Stimulated activated CD8-positive, alpha-beta memory T cell treated with anti-CD3 and anti-CD28 coated beads, Interleukin-4, amount 100 ng/mL, for 24 hours (primary cell): ENCODE results near the gene OR6T1.

Experiments
- DNase-seq: peaks from one replicate; pipeline ENCODE4 v3.0.0-alpha.2; 2020; ENCODE audit warnings: low read depth

Gene OR6T1

DNA sequence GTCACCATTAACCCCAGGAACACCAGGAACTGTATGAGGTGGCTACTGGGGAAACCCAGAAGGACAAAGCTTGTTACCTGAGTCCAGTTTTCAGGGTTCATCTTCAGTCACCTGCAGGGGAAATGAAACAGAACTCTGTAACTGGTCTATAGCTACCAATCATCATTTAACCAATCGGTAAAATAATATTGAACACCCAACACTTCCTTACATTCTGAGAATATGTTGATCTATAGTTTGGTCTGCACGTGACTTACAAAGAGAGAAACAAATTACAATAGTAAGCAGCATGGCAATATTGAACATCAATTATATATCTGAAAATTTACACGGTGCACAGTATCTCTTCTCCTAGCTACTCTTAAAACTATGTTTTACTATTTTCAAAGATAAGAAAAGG lies at the start of gene OR6T1:
OR6T1 (minus strand) TSS at position 101 of the 400 bp plus-strand sequence; CDS start at position 101, 0 bp downstream.
- DNase-seq: no peak

GRCh38 chr11:123979311-123979710 lies 35.7 kb upstream of the OR6T1 start:
- no peak for DNase-seq

GRCh38 chr11:123977731-123978347 lies 34.2 kb upstream of the OR6T1 start, which contains the start of gene OR10S1:
Gene OR10S1, minus strand, starts transcription at chr11:123977781. Its CDS starts 117 bp downstream, at chr11:123977664.
- no peak for DNase-seq

GRCh38 chr11:123976770-123977560 lies 33.3 kb upstream of the OR6T1 start:
- no peak for DNase-seq

DNA sequence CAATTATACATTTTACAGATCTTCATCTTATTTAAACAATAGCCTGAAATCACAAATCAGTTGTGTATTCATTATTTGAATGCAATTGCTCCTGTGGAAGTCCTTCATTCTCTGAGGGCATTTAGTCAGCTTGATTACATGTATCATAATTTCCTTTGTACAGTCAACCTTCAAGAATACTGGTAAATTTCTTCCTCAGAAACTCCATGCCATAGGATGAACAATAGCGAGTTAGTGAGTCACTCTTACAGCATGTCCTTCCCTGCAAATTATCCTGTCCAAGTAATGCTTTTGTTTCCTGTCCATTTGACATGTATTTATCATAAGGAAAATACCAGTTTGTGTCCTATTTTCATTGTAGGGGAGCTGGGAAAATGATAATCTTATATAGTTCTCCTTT lies 30.2 kb upstream of the OR6T1 start:
- DNase-seq: no peak

GRCh38 chr11:123956752-123957151 lies 13.1 kb upstream of the OR6T1 start:
- no peak for DNase-seq

DNA sequence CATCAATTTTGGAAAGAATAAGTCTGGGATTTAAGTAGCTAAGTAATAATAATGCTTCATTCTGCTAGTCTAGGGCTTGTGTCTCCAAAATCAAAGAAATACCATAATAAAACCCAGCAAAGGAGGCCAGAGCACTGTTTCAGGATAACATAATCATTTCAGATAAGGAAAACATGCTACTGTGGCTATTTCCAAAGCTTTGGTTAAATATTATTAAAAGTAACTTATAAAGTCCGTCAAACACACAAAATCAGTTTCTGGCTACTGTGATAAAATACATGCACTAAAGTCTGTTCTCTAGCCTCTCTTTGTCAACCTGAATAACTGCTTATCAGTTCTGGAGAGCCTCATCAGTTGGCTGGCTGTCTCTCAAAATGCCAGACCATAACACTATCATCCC lies 1.5 kb upstream of the OR6T1 start:
- DNase-seq: no peak

- DNase-seq: no peak
Measured at GRCh38 chr11:123942413-123942812, 1.2 kb downstream of the OR6T1 start.

- no peak for DNase-seq
Measured at GRCh38 chr11:123939317-123939716, 4.3 kb downstream of the OR6T1 start, which contains the start of gene OR4D5. Gene OR4D5, plus strand, starts transcription at chr11:123939617. Its CDS starts 0 bp downstream, at chr11:123939617.

DNA sequence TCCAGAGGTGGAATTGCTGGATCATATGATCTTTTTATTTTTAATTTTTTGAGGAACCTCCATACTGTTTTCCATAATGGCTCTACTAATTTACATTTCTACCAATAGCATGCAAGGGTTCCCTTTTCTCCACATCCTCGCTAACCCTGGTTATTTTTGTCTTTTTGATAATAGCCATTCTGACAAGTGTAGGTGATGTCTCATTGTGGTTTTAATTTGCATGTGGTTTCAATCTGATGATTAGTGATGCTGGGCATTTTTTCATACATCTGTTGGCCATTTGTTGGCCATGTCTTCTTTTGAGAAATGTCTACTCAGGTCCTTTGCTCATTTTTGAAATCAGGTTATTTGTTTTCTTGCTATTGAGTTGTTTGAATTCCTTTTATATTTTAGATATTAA lies 19.6 kb downstream of the OR6T1 start:
- DNase-seq: no peak

DNA sequence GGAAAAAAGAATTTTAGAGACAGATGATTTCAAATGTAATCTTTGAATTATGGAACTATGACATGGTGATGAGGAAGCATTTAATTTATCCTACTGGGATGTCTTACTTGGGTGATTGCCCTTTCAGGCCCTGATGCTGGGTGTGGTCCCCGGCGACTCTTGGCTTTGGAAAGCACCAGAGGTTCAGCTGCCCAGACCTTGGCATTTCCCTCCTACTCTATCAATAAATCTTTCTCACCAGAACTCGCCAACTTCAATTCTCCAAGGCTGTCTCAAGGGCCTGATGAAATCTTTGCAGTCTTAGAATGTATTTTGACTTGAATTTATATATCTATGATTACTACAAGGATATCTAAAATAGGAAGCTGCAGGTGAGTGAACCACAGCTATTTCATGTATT lies 22.7 kb downstream of the OR6T1 start:
- DNase-seq: no peak

GRCh38 chr11:123905826-123906225 lies 37.8 kb downstream of the OR6T1 start:
- no peak for DNase-seq

DNA sequence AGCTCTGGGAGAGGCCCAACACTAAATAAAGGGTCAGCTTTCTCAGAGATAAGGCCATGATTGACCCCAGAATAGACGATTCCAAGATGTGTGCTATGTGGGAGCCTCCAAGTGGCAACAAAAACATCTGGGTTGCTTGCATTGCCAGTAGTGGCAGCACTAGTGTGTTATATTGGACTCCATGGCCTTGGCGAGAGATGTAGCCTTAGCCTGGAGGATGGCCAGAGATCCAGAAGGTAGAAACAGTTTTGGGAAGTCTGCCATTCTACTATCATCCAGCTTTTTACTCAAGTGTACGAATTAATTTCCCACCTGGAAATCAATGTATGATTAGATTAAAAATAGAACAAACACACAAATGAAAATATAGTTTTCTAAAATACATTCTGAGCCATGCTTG lies 38.7 kb downstream of the OR6T1 start:
- no peak for DNase-seq

- no peak for DNase-seq
Measured at GRCh38 chr11:123903932-123904331, 39.7 kb downstream of the OR6T1 start.

DNA sequence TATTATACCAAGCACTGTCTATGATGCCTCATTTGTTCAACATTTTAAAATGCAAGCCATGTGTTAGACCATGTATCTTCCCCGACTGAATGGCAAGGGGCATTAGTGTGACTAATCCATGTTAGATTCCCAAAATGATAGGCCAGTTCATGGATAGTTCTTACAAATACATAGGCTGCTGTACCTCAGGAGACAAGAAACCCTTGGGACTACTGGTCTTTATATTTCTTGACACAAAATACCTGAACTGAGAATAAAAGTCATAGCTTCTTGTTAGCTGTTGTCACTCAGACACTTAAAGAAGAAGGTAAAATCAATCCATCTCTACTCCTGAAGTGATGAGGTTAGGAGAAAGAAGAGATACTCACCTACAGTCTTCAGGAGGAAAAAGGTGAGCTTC lies 41.8 kb downstream of the OR6T1 start, which contains the start of gene OR8D4:
OR8D4 (plus strand) TSS at position 301 of the 400 bp plus-strand sequence. CDS start 4,265 bp downstream, outside the sequence.
- no peak for DNase-seq

DNA sequence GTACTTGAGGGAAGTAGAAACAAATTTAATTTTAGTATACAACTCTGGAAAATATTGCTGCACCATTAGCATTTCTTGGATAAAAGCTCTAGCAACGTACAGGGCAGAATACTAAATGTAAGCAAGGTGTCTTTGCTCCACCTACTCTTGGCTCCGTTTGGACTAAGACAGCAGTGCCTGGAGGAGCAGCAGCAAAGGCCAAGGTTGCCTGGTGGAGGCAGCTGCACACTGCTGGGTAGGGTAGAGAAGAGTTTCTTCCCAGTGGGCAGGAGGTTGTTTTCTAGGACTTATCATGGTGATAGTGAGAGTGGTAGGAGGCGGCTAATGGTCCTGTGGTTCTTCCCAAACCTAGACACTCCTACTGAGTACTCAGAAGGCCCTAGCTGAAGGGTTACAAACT lies 43.8 kb downstream of the OR6T1 start:
- DNase-seq: no peak
